Fibroblast of the aortic adventitia (primary cell): ENCODE measurements around the gene SLC30A2. TPM values are rescaled to one million over a fixed set of nuclear protein-coding genes. Genes with fewer than 3 reads are reported as not detected.

Experiments used
- DNase-seq: peaks from one replicate; pipeline ENCODE4 v3.0.0-alpha.2; 2010; ENCODE audit warnings: low read depth
- H3K4me3 ChIP-seq: 2 replicates; pipeline ENCODE4 v1.5.1; 2011; ENCODE audit warnings: low read depth, mild to moderate bottlenecking, control low read depth, low read length, moderate library complexity
- total RNA-seq: library from RNA; depleted of rRNA; stranded (reverse); fragments of >200 nt; gene quantifications from 2 replicates; pipeline ENCODE4 v1.2.3, GENCODE V29; 2012; ENCODE audit warnings: low replicate concordance
- TF ChIP-seq, protein P1 (sequence below): IDR thresholded peaks from 2 replicates; pipeline ENCODE4 v1.5.1; 2011; ENCODE audit warnings: mild to moderate bottlenecking, low read length, control low read depth, inconsistent platforms; ENCODE audit not compliant: insufficient read depth

The SLC30A2 gene
- total RNA-seq, 1 donor = not detected

GRCh38 chr1:26050248-26050640 is 4.3 kb upstream of the SLC30A2 start:
- no peak overlapping the region for H3K4me3 ChIP-seq
- DNase-seq = no peak
- TF ChIP-seq, protein P1, sequence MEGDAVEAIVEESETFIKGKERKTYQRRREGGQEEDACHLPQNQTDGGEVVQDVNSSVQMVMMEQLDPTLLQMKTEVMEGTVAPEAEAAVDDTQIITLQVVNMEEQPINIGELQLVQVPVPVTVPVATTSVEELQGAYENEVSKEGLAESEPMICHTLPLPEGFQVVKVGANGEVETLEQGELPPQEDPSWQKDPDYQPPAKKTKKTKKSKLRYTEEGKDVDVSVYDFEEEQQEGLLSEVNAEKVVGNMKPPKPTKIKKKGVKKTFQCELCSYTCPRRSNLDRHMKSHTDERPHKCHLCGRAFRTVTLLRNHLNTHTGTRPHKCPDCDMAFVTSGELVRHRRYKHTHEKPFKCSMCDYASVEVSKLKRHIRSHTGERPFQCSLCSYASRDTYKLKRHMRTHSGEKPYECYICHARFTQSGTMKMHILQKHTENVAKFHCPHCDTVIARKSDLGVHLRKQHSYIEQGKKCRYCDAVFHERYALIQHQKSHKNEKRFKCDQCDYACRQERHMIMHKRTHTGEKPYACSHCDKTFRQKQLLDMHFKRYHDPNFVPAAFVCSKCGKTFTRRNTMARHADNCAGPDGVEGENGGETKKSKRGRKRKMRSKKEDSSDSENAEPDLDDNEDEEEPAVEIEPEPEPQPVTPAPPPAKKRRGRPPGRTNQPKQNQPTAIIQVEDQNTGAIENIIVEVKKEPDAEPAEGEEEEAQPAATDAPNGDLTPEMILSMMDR = no peak

- TF ChIP-seq, protein P1 = no peak
- no peak for DNase-seq
- H3K4me3 ChIP-seq = no peak overlapping the region
Observed at GRCh38 chr1:26049531-26050247, 3.8 kb upstream of the SLC30A2 start.

DNA sequence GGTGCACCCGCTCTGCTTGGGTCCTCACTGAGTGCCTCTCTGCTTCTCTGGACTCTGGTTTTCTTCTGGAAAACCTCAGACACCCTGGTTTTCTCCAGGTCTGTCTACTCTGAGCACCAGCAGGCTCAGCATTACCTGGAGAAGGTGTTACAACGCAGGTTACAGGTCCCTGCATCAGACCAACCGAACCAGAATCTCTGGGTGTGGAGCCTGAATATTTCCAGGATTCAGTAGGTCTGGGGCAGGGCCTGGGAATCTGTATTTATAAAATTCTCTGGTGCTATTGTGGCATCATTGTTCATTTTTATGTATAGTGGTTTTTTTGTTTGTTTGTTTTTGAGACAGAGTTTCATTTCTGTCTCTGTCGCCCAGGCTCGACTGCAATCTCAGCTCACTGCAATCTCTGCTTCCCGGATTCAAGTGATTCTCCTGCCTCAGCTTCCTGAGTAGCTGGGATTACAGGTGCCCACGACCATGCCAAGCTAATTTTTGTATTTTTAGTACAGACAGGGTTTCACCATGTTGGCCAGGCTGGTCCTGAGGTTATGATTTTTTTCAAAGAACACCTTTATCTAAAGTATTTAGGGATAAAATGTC is 1.5 kb upstream of the SLC30A2 start:
- no peak for DNase-seq
- H3K4me3 ChIP-seq = no peak overlapping the region
- TF ChIP-seq, protein P1 = no peak

DNA sequence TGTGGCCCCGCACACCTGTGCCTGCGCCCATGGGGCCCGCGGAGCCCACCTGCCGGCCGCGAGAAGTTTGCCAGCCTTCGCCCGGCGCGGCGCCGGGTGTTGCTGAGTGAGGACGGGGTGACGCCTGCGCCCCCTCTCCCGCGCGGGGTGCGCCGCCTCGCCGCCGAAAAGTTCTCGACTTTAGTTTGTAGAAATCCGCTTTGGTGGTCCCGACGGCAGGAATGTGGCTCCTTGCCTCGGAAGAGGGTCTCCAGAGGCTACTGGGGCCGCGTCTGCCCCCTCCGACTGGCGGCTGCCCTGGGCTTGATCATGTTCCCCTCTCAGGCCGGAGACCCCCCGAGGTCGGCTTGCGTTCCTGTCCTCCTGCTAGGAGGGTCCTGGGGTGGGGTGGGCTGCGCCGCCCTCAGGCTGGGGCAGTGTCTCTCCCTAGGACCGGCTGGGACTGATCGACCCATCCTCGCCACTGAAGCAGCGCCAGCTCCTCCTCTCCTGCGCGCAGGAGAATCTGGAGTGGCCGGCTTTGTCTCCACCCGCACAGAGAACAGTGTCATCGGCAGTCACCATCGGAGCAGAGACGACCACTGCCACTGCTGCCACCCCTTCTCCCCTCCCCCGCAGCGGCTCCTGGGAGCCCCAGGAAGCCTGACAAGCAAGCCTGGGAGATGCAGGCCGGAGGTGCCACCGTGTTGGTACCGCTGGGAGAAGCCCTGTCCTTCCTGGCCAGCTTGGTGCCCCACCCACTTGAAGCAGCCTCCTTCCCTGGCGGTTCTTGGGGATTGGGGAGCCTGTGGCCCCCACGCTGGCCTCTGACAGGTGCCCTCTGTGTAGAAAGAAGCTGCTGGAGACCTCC is 553 bp upstream of the SLC30A2 start:
- no peak for DNase-seq
- H3K4me3 ChIP-seq = no peak overlapping the region

DNA sequence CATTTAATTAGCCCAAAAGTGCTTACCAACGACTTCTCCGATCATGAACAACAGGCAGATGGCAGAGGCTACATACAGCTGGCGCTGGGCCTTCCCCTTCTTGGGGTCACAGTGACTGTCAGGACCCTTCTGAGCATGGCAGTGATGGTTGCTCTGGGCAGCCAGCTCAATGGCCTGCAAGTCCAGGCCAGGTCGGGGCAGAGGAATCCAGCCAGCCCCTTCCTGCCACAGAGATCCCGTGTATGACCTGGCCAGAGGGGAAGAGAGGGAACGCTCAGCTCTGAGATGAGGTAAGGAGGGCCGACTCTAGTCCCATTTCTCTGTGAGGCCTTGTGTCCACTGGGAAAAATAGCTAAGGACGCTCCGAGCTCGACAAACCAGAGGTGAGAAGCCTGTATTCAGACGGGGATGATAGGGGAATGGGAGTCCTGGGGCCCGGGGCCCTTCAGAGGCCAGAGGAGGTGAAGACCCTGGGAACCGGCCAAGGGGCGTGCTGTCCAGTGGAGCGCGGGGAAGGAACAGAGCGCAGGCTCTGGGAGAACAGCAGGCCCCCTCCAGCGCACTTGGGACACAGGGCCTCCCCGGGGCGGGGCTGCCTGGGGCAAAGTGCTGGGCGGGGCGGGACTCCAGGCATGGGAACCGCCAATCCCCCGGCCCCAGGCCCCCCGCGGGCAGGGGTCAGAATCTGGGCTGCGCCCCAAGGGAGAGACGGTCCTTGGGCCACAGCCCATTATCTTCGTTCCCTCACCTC is 772 bp downstream of the SLC30A2 start:
- TF ChIP-seq, protein P1 = no peak
- no peak overlapping the region for H3K4me3 ChIP-seq
- no peak for DNase-seq

More for the DNA sequence above, 553 bp upstream of the SLC30A2 start:
- TF ChIP-seq, protein P1 = no peak

GRCh38 chr1:26044414-26044813 is 1.5 kb downstream of the SLC30A2 start:
- DNase-seq = no peak
- no peak overlapping the region for H3K4me3 ChIP-seq
- TF ChIP-seq, protein P1 = no peak
